Activated T-cell treated with anti-CD3 and anti-CD28 coated beads, Interleukin-2, amount 50 U/mL, for 24 hours (primary cell): Measurements from ENCODE around the gene GSTM3.
A peak's percentile ranks its signal among the peaks of the same experiment; 100 is the strongest.
"Not testable (repeated sequence)": the region's sequence is repeated elsewhere in the genome, so short reads cannot be mapped to it uniquely, and the experiment has no call there.

Source experiments
- DNase-seq: peaks from one replicate; pipeline ENCODE4 v3.0.0-alpha.2; 2020
- H3K27ac Mint-ChIP-seq: 2 replicates; pipeline ENCODE4 v1.8.0; 2020; ENCODE audit warnings: mild to moderate bottlenecking, mixed read lengths
- H3K27me3 Mint-ChIP-seq: 2 replicates; pipeline ENCODE4 v1.8.0; 2020; ENCODE audit warnings: mixed read lengths
- H3K36me3 Mint-ChIP-seq: 2 replicates; pipeline ENCODE4 v1.8.0; 2020; ENCODE audit warnings: low read depth, mixed read lengths
- H3K4me1 Mint-ChIP-seq: 2 replicates; pipeline ENCODE4 v1.8.0; 2020; ENCODE audit warnings: low read depth, mixed read lengths
- H3K4me3 Mint-ChIP-seq: 2 replicates; pipeline ENCODE4 v1.8.0; 2020; ENCODE audit warnings: mild to moderate bottlenecking, moderate library complexity, mixed read lengths
- H3K9me3 Mint-ChIP-seq: 2 replicates; pipeline ENCODE4 v1.8.0; 2020; ENCODE audit warnings: mixed read lengths

Gene GSTM3

GRCh38 chr1:109687641-109688499 is 53.0 kb downstream of the GSTM3 start, which contains the start of gene GSTM1:
Gene GSTM1, plus strand, starts transcription at chr1:109687817. Its CDS starts 57 bp downstream, at chr1:109687874.
- peaks cover 42% of the 10 kb centered on the region for H3K36me3 Mint-ChIP-seq
- peak within 1 kb of the TSS; percentile 91 for H3K4me3 Mint-ChIP-seq
- no peaks in the 10 kb centered on the region for H3K9me3 Mint-ChIP-seq
- peak within 1 kb of the TSS; percentile 95 for H3K27ac Mint-ChIP-seq
- peaks cover 27% of the 10 kb centered on the region for H3K4me1 Mint-ChIP-seq
- peak; percentile 93 for DNase-seq
- no peaks in the 10 kb centered on the region for H3K27me3 Mint-ChIP-seq

- H3K4me1 Mint-ChIP-seq = peaks cover 27% of the 10 kb centered on the region
- not testable (repeated sequence) for H3K27me3 Mint-ChIP-seq, H3K9me3 Mint-ChIP-seq, DNase-seq
- H3K36me3 Mint-ChIP-seq = peaks cover 36% of the 10 kb centered on the region
- H3K4me3 Mint-ChIP-seq = peak overlapping the region; percentile 91
- H3K27ac Mint-ChIP-seq = peak overlapping the region; percentile 95
These were observed 53.7 kb downstream of the GSTM3 start for GRCh38 chr1:109687109-109687508.

GRCh38 chr1:109685890-109686289 is 54.9 kb downstream of the GSTM3 start:
- H3K4me3 Mint-ChIP-seq, H3K27ac Mint-ChIP-seq, DNase-seq, H3K27me3 Mint-ChIP-seq, H3K9me3 Mint-ChIP-seq: not testable (repeated sequence)
- H3K4me1 Mint-ChIP-seq = peaks cover 24% of the 10 kb centered on the region
- H3K36me3 Mint-ChIP-seq = peaks cover 28% of the 10 kb centered on the region

GRCh38 chr1:109685399-109685798 is 55.4 kb downstream of the GSTM3 start:
- Mint-ChIP-seq H3K36me3 (peaks cover 23% of the 10 kb centered on the region), H3K4me1 (peaks cover 23% of the 10 kb centered on the region)
- not testable (repeated sequence) for H3K27ac Mint-ChIP-seq, H3K9me3 Mint-ChIP-seq, DNase-seq, H3K27me3 Mint-ChIP-seq, H3K4me3 Mint-ChIP-seq

GRCh38 chr1:109684777-109685176 is 56.1 kb downstream of the GSTM3 start:
- Mint-ChIP-seq H3K36me3 (peaks cover 17% of the 10 kb centered on the region), H3K4me1 (peaks cover 19% of the 10 kb centered on the region)
- not testable (repeated sequence) for H3K4me3 Mint-ChIP-seq, DNase-seq, H3K27ac Mint-ChIP-seq, H3K27me3 Mint-ChIP-seq, H3K9me3 Mint-ChIP-seq
